NCI-H446 (cell line): Measurements from ENCODE around the gene ARL6IP4.
"Not testable (repeated sequence)": the region's sequence is repeated elsewhere in the genome, so short reads cannot be mapped to it uniquely, and the experiment has no call there.

Experiments used
- DNase-seq, 2 experiments: peaks; one replicate each; lab custom pipeline; 2025; lab: John Stamatoyannopoulos, UW

ARL6IP4 gene

DNA sequence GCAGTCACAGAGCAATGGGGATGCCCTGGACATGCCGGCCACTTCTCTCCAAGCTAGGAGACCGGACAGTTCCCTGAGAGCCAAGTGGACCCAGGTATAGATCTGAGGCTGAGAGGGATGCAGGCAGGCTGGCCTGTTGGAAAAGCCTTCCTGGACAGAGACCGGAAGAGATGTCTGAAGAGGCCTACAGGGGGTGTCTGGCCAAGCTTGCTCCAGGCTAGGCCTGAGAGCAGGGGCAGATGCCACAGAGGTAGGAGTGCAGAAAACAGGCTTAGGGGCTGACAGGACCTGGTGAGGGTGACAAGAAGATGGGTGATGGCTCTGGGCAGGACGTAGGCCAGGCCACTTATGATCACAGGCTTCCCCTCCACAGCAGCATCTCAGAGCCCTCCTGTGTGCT, 30.2 kb downstream of the ARL6IP4 start:
- no peak for DNase-seq

DNA sequence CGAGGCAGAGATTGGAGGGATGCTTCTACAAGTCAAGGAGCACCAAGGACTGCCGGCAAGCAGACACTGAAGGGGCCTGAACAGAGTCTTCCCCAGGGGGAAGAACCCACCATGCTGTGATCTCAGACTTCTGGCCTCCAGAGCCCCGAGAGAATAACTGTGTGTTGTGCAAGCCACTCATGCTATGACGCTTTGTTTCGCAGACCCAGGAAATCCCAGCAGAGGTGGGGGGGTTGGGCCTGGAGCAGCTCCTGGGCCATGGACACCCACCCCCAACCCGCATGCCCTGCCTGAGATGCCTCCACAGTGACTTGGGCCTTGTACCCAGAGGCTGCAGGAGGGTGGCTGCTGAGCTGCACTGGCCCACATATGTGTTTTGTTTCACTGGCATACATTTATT, 31.2 kb downstream of the ARL6IP4 start:
- DNase-seq = no peak

DNA sequence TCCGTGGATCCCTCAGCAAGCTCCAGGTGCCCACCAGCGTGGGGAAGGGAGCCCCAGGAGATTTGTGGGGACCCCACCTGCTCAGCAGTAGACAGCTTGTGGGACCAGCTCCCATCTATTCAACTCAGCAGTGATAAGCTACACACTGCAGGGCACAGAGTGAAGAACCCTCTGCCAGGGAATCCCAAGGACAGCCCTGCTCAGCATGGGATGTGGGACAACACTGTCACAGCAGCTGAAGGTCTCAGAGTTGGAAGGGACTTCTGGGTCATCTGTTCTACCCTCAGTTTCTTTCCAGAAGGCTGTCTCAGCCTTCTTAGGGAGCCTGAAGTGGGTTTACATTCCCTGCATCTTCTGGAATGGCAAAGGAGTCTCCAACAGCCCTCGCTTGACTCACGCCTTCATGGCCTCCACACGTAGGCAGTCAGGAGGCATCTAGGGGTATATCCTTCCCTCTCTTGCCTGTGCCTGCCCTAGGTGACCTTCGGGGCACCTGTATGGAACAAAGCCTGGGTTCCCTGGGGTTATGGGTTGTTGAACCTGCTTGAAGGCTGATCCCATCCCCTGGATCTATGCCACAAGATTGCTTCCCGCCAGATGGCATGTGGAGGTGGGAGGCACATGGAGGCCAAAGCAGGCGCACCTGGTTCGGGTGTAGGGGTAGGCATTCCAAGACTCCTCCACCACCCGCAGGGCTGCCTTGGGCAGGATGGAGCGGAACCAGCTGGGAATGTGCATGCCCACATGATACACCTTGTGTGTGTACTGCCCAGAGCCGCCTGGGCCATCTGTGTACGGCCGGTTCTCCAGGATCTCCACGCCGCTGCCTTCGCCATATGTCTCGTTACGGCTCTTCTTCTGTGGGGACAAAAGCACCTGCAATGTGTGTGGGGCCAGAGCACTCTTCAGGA, 33.0 kb downstream of the ARL6IP4 start:
- no peak for DNase-seq

DNA sequence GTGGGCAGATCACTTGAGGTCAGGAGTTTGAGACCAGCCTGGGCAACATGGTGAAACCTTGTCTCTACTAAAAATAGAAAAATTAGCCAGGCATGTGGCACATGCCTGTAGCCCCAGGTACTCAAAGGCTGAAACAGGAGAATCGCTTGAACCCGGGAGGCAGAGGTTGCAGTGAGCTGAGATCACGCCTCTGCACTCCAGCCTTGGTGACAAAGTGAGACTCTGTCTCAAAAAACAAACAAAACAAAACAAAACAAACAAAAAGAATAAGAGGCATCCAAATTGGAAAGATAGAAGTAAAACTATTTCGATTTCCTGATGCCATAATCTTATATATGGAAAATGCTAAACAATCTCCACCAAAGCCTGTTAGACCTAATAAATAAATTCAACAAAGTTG, 34.0 kb downstream of the ARL6IP4 start:
- DNase-seq = not testable (repeated sequence)

DNA sequence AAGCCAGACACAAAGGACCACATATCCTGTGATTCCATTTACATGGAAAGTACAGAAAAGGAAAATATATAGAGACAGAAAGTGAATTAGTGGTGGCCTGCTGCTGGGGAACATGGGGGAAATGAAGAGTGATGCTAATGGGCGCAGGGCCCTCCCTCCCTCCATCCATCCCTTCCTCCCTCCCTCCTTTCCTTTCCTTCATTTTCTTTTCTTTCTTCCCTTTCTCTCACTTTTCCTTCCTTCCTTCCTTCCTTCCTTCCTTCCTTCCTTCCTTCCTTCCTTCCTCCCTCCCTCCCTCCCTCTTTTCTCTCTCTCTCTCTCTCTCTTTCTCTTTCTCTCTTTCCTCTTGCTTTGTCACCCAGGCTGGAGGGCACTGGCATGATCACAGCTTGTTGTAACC, 37.3 kb downstream of the ARL6IP4 start:
- DNase-seq = no peak

DNA sequence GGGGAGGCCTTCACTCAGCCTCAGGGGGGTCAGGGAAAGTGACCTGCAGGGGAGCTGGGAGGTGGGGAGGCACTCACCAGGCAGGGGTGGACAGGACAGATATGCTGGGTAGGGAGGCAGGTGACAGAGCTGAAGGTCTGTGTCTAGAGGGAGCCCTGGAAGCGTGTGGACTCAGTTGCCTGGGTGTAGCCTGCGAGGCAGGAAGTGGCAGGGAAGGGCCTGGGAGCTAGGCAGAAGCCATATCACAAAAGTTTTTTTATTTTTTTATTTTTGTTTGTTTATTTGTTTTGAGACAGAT, 39.3 kb downstream of the ARL6IP4 start:
- DNase-seq = no peak

DNA sequence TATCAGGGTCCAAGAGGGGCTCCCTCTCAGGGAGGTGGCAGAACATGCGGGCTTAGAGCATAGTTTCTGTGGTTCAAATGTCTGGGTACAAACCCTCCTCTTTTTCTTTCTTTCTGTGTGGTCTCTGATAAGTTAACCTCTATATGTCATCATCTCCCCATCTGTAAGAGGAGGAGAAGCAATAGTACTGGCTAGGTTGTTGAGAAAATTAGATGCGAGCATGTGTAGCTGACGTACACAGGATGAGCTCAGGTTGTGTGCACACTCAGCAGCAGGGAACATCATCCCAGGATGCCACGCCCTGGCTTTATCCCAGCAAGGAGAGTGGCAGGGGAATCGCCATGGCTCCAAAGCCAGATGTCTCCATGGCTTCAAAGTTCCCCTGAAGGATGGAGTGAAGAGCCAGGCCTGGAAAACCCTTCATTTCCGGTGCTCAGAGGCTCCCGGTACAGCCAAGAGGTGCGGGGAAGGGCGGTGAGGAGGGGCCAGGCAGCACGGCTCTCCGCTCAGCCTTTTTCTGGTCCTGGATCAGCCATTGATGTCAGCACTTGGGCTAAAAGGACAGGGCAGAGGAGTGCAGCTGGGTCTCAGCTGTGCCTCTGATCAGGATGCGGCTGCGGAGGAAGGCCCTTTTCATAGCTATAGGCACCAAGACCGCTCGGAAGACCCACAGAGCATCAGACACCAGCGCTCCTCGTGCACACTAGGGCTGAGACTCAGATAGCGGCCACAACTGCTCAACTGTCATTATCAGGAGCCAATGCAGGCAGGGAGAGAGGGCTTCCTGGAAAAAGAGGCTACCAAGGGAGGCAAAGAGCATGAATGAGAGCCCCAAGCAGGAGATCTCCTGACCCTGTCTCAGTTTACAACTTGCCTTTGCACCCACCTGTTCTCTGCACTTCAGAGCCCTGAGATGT, 41.5 kb downstream of the ARL6IP4 start:
- DNase-seq = no peak

DNA sequence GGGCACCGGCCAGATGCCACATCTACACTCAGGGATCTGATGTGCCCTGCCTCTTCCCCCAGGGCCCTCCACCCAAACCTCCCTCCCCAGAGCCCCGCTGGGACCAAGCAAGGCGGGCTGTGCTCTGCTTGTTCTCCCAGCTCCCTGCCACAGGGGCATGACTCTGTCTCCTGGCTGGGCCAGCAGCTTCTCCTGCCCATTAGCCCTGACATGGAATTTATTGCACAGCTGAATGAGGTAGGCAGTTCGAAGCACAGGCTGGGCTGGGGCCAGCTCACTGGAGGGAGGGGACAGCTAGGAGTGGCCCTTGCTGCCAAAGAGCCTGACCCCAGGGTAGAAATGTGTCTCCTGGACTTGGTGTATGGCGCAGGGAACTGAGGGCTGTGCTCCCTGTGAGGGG, 42.4 kb downstream of the ARL6IP4 start:
- DNase-seq = no peak

DNA sequence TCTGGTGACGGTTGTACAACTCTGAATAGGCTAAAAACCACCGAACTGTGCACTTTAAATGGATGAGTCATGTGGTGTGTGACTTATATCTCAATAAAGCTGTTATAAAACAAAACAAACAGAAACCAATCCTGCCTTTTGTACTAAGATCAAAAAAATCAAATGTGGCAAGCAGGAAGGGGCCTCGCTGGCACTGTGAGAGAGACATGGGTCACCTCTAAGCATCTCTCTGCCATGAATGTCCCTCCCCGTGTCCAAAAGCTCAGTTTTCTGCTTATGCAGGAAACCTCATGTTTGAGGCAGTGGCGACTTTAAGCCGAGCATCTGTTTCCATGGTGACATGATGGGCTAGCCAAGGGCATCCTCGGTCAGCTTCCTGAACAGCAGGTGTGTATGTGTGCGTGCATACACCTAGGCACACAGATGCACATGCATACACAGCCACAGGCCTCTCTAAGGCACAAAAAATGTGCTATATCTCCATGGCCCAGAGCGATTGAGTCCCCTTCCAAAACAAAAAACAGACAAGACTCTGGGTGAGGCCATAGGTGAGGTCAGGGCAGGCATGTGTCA, 44.4 kb downstream of the ARL6IP4 start:
- DNase-seq = no peak

DNA sequence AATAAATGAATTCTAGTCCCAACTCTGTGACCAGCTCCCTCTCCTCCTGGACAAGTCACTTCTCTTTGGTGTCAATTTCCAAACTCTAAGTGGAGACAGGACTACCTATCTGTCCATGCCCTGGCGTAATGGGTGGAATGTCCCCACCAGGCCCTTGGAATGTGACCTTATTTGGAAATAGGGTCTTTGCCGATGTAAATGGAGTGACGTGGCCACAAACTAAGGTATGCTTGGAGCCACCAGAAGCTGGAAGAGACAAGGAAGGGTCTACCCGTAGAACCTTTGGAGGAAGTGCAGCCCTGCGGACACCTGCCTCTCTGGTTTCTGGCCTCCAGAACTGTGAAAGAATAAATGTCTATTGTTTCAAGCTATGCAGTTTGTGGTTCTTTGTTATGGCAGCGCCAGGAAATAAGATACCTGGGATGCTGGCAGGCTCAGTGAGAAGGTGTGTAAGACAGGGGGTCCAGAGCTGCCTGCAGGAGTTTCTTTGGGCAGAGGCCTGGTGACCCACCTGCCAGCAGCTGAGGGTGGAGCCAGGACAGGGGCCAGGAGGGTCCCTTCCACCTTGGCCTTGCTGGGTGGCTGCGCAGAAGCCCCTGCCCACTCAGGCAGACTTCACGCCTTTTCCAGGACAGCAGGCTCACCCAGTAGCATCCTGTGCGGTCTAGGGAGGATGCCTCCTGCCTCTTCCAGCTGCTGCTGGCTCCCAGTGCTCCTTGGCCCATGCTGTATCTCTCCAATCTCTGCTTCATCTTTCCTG, 45.8 kb downstream of the ARL6IP4 start:
- DNase-seq = no peak

DNA sequence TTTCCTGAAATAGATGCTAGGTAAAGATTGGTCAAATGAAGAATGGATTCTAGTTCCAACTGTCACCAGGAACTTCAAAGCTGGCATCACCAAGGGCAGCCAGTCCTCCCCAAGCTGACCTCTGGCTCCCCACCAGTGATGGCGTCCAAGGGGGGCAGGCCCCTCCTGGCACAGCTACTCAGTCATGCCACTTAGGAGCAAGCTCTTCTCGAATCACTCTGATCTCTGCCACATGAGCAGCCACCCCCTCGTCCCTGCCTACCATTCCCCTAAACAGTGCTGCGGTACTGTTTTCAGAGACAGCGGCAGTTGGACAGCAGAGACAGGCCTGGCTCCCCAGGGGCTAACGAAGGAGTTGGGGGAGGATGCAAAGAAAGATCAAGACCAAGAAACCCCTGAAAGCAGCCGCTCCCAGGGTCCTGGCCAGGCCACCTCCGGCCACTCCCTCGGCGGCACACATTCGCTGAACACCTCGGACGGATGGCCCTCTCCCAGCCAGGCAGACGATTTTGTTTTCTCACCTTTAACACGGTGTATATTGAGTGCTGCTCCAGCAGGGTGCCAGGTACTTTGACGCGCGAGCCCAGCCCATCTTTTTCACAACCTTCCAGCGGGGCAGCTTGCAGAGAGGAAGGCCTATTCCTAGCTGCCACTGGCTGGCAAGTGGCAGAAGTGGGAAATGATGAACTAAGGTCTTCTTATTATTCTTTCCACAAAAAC, 47.4 kb downstream of the ARL6IP4 start:
- no peak for DNase-seq

DNA sequence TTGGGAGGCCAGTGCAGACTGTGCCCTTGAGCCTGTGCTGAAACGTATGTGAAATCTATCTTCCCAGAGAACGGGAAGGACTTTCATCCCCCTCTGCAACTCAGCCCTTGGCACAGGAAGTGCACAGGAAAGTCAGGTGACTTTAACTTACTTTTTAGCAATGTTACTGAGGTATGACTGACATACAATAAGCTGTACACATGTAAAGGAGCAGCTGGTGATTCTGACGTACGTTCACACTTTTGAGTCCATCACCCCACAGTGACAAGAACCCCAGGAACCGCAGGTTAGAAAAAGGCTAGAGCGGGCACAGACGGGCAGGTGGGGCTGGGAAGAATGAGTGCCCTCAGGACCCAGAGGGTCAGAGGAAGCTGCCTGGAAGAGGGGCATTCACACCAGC, 48.0 kb downstream of the ARL6IP4 start:
- DNase-seq = no peak

DNA sequence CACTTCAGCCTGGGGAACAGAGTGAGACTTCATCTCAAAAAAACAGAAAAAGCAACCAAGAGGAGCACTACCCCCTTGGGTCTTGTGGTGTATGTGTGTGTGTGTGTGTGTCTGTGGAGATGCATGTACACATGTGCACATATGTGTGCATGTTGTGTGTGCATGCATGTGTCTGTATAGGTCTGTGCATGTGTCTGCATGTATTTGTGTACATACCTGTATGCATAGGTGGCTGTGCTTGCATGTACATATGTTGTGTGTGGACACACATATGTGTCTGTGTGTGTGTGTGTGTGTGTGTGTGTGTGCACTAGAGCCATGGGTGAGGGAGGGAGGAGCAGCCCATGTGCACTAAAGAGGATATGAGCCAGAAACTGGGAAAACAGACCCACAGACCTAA, 49.1 kb downstream of the ARL6IP4 start:
- DNase-seq = no peak

DNA sequence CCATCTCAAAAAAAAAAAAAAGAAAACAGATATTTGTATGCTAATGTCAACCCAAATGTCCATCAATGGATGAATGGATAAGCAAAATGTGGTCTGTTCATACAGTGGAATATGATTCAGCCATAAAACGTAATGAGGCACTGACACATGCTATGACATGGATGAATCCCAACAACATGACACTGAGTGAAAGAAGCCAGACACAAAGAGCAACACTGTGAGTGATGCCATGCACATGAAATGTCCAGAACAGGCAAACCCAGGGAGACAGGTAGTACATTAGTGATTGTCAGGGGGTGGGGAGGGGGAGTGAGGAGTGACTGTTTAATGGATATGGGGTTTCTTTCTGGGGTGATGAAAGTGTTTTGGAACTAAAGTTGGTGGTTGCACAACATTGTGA, 50.2 kb downstream of the ARL6IP4 start:
- DNase-seq = no peak

DNA sequence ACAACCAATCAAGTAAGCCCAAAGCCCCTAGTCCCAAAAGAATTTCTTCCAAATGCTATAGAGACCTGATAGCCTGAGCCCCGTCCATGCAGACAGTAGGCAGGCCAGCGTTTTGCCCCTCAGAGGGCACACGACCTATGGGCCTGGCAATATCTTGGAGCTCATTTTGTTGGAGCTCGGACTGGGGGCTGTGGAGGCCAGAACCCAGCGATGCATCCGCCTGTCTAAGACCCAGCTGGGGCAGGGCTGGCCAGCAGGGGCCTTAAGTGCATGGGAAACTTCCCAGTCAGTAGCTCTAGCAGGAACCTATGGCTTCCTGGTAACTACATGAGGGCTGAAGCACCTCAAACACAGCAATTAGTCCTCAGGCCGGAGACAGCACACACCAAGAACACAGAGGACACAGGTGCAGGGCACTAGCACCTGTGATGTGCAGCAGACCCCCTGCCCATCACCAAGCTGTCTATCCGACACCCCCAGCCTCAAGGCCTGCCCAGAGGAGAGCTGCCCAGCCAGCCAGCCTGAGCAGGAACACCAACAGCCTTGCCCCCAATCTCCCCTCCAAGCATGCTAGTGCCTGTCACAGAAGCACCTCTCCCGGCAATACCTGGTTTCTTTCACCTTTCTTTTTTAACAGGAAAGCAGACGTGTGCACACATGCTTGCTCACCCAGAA, 50.8 kb downstream of the ARL6IP4 start:
- no peak for DNase-seq
